NCI-H510A treated with DMSO at 0.1 percent for 48 hours (cell line): Measurements from ENCODE around the gene G6PD.
A peak's percentile ranks its signal among the peaks of the same experiment; 100 is the strongest.

Experiments used
- DNase-seq: peaks from one replicate; lab custom pipeline; 2025; lab: John Stamatoyannopoulos, UW

Gene G6PD

DNA sequence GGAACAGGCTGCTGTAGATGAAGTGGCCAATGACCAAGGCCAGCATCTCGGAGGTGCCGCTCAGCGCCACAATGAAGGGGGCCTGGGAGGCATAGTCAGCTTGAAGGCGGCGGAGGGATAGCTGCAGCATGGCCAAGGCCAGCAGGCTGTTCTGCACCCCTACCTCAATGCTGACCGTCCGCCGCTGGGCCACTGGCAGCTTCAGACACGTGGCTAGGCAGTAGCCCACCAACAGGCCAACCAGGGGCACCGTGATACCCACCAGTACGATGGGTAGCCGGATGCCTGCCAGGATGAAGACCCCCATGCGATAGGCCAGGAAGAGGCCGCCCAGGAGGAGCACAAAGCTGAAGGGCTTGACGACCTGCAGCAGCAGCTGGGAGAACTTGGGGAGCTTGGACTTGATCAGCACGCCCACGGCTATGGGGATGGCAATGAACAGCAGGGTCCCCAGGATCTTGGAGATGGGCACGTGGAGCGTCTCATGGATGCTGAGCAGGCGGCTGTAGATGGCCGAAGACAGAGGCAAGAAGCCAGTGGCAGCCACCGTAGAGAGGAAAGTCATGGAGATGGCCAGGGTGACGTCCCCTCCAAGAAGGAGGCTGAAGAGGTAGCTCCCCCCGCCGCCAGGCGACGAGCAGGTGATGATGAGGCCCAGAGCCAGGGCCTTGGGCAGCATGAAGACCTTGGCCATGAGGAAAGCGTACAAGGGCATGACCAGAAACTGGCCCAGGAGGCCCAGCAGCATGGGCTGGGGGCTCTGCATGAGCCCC is 58.9 kb downstream of the G6PD start:
- no peak for DNase-seq

GRCh38 chrX:154486396-154487207 is 60.0 kb downstream of the G6PD start, which contains the start of gene UBL4A:
Gene UBL4A (minus strand): TSS chrX:154486615. CDS start chrX:154486584, 31 bp downstream.
- peak; percentile 10 for DNase-seq

DNA sequence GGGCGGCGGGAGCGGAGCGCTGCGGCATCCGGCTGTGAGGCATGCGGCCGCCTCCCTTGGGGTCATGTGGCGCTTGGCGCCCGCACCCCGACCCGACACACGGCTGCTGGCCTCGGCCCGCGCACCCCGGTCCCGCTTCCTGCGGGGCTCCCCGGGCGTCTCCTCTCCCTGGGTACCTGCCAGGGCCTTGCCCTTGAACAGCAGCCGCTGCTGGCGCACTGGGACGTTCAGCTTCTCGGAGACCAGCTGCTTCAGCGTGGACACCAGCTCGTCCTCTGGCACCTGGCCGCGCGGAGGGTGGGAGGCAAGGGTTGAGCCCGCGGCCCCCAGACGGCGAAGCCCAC is 60.6 kb downstream of the G6PD start:
- DNase-seq, result no peak

GRCh38 chrX:154485150-154486051 is 61.2 kb downstream of the G6PD start:
- no peak for DNase-seq

GRCh38 chrX:154484255-154485149 is 62.1 kb downstream of the G6PD start:
- DNase-seq, result no peak

- no peak for DNase-seq
Measured at GRCh38 chrX:154483325-154483724, 63.3 kb downstream of the G6PD start.

- no peak for DNase-seq
Measured at GRCh38 chrX:154482786-154483185, 63.9 kb downstream of the G6PD start.

DNA sequence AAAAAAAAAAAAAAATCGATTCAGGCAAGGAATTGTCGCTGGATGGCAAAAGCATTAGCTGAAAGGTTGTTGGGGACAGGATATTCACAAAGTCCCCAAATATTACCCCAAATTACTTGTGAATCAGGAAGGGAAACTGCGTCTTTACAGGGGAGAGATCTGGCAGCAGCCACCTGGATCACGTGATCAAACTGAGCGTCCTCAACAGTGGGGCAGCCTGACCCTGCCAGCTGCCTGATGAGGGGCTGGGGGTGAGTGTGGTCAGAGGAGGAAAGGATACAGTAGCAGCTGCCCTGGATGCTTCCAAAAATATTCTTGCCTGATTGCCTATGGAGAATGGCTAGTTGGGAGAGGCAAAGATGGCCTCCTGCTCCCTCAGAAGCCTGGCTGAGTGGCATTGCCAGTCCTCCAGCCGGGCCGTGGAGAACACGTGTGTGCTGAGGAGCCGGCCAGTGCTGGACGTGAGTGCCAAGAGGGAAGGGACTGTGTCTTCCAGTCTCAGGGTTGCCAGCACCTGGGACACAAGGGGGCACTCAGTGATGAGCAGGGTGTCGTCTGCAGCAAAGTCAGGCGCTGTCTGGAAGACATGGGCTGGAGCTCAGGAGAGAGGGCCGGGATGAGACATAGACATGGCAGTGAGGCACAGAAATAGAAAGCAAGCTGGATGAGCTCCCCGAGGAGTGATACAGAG is 64.6 kb downstream of the G6PD start:
- DNase-seq, result no peak
